CD4-positive, alpha-beta T cell treated with Interleukin-2 at 100 ng/mL for 4 hours (primary cell): Measurements from ENCODE around the gene SLC31A2.

Experiments
- DNase-seq: peaks from one replicate; pipeline ENCODE4 v3.0.0-alpha.2; 2020; ENCODE audit warnings: low spot score

SLC31A2 gene

DNA sequence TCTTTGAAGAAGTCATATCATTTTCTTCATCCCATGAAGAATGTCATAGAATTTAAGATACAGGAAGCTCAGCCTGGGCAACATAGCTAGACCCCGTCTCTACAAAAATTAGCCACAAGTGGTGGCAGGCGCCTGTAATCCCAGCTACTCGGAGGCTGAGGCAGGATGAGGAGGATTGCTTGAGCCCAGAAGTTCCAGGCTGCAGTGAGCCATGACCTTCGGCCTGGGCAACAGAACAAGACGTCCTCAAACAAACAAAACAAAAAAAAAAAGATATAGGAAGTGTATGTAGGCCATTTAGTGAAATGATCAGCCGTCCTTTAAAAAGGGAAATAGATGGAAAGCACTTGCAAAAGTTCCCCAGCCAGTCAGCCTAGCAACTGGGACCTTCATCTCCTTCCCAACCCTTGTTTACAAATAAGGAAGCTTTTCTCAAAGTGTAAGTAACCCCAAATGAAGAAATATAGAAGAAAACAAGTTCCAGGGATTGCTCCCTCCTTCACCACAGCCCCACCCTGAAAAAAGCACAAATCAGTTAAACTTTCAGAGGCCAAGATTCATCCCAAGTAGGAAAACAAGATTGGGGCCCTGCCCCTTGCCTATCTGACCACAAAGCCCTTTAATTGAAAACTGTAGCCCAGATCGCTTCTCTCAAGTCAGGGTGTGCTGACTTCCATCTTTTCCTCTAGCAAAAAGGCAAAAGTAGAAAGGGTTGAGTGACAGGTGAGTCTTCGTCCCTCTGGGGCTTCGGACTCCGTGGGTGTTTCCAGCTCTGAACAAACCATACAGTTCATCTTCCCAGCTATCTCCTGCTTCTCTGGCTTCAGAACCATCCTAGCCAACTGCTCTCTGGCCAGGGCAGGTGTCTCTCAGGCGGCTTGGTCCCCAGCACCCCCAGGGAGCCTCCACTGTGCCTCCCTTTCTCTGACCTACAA is 1.2 kb downstream of the SLC31A2 start:
- no peak for DNase-seq

- no peak for DNase-seq
These were observed 1.9 kb downstream of the SLC31A2 start for GRCh38 chr9:113152699-113153098.

GRCh38 chr9:113153599-113153998 is 2.8 kb downstream of the SLC31A2 start:
- no peak for DNase-seq

DNA sequence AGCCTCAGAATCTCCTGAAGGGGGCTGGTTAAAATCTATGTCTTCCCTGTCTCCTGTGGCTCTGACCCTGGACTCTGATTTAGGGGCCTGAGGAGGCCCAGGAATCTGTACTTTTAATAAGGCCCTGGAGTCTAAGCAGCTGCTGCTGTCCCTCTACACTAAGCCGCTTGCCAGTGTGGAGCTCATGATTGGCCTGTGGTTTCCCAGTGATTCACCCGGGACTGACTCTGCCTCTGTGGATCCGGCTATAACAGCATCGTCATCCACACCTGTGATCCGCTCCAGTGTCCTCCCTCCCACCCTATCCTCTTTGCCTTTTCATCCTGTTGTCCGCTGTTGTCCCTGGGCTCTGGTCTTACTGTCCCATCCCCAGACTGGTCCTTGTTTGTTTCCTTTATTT is 3.7 kb downstream of the SLC31A2 start:
- no peak for DNase-seq

- DNase-seq: no peak
These were observed 4.1 kb downstream of the SLC31A2 start for GRCh38 chr9:113154946-113155345.

- peak; percentile 21 for DNase-seq
These were observed 5.2 kb downstream of the SLC31A2 start for GRCh38 chr9:113155911-113156588.

GRCh38 chr9:113156880-113157279 is 6.1 kb downstream of the SLC31A2 start:
- DNase-seq: no peak

DNA sequence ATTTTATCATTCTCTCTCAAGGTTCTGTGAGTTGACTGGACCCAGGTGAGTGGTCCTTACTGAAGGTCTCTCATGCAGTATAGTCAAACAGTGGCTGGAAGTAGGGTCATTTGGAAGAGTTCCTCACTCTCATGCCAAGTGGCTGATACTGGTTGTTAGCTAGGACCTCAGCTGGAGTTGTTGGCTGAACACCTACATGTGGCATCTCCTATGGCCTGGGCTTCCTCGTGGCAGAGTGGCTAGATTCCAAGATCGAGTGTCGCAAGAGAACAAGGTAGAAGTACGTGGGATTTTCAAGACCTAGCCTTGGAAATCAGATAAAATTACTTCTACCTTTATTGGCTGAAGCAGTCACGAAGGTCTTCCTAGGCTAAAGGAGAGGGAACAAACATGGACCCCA is 7.6 kb downstream of the SLC31A2 start:
- DNase-seq: no peak

- DNase-seq: no peak
These were observed 9.8 kb downstream of the SLC31A2 start for GRCh38 chr9:113160571-113160970.

- DNase-seq: no peak
These were observed 12.2 kb downstream of the SLC31A2 start for GRCh38 chr9:113163001-113163400.

DNA sequence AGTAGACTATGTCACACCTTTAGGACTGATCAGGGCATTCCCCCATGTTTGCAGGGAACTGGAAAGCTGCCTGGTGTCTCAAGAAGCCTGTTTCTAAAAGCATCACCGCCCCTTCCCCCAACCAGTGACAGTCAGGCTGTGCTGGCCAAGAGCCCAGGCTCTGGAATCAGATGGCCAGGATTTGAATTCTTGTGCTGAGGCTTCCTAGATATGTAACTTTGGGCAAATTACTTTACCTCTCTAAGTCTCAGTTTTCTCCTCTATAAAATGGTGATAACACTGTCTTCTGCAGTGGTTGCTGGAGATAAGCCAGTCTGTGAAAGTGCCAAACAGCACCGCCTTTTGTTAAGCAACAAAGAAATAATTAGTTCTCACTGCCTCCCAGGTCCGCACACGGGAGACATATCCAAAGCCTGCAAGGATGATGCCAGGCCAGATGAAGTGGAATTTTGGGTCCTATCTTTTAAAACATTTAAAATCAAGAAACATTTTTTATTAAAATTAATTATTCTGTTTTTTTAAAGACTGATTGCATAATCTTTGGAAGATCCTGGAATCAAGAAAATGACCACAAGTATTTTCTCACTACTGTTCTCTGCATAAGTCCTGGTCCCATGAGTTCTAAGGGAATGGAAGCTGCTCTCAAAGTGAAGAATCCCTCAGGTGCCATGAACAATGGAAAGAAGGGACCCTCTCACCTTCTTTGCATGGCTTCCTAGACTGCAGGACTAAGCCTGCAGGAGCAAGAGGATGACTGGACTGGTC is 13.9 kb downstream of the SLC31A2 start:
- DNase-seq: no peak

DNA sequence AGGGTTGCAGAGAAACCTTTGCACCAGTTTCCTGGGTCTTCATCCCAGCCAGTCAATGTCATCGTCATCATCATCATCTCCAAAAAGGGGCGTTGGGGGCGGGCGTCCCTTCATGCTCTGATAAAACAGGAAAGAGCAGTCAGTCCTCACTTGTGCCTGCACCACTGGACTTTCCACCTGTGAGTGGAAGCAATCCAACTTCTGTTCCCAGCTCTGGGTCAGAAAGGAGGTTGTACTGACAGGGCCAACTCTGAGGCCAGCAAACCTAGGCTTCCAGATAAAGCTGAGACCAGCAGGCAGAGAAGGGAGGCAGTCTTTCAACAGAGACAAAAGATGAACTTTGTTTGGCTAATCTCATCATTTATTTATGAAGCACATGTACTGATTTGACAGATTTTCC is 15.2 kb downstream of the SLC31A2 start:
- no peak for DNase-seq

- no peak for DNase-seq
These were observed 18.0 kb downstream of the SLC31A2 start for GRCh38 chr9:113168809-113169208.

GRCh38 chr9:113173341-113173740 is 22.5 kb downstream of the SLC31A2 start:
- no peak for DNase-seq

- no peak for DNase-seq
These were observed 26.0 kb downstream of the SLC31A2 start for GRCh38 chr9:113176803-113177202.

DNA sequence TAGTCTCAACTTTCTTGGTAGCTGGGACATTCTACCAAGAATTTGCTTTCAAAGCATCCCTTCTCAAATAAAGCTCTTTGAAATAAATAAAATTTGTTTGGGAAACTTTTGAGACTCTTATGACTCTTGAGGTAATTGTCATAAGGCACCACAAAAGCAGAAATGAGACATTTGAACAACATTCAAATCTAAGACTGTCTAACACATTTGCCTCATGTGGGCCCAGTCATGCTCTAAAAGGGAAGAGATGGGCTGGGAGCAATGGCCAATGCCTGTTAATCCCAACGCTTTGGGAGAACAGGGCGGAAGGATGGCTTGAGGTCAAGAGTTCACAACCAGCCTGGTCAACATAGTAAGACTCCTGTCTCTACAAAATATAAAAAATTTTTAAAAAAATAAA is 26.4 kb downstream of the SLC31A2 start:
- DNase-seq: no peak

DNA sequence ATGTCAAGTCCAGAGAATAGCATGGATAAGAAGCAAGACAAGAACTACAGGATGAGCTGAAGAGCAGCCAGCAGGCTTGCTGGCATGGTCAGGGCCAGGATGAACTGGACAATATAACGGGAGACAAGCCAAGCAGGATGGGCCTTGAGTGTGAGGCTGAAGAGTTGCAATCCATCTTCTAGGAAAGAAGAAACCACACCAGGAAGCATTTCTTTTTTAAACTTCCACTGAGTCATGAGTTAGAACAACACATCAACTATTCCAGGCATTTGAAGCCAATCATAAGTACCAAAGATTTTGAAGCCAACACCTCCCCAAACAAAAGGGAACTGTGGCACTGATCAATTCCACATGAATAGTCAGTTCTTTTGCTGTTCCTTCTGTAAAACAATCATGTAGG is 27.3 kb downstream of the SLC31A2 start:
- no peak for DNase-seq

- no peak for DNase-seq
These were observed 29.0 kb downstream of the SLC31A2 start for GRCh38 chr9:113179839-113180238.

- DNase-seq: no peak
These were observed 30.4 kb downstream of the SLC31A2 start for GRCh38 chr9:113181165-113181564.

DNA sequence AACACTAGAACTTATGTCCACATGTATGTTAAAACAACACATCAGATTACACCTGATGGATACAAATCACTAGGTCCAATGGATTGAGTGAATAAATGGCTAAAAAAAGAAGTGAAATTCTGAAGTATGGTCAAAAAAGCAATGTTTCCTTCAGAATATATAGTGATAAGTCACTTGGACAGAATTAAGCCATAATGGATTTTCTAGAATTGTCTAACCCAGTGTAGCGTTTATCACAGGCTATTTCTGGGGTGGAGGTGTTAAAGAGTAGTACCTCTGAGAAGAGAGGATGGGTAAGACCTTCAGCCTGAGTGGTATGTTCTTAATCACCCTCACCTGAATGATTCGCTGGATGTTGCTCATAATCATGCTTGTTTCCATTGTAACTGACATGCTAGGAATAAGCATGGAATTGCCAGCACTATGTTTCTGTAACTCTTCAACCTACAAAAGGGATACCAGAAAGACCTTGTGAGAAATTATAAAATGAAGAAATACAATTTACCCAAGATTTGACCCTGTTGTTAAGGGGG is 33.2 kb downstream of the SLC31A2 start:
- DNase-seq: no peak

DNA sequence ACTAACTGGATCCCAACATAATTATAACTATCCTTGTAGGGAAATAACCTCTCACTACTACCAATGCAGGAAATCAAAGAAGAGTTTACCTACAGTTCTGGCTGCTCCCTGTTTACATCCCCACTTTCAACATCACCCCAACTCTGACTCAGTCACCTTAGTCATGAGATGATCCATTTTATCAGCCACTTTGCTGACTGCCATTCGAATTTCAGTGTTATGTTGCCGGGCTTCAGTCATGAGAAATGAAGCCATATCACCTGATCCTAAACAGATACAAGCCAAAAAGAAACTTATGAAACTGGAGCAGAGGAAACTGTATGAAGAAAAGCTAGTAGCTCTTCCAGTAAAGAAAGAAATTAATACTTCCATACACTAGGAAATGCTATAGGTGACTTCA is 33.7 kb downstream of the SLC31A2 start:
- no peak for DNase-seq

DNA sequence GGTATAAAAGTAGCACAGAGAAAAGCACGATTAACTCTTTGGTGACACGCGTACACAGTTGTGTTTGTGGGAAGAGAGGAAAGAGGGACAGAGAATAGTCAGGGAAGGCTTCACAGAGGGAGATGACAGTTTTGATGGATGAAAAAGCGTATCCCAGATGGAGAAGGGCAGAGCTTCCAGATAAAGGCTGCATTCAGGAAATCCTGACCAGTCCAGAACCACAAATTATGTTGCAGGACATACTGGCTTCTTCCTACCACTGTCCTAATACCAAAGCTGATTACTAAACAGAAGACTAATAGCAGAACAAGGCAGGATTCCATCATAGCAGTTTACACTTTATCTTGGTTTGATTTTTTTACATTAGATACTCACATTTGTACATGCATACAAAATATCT is 34.5 kb downstream of the SLC31A2 start:
- no peak for DNase-seq
